SK-N-SH (cell line): ENCODE data around the gene GSG1L2. TPM values are rescaled to one million over a fixed set of nuclear protein-coding genes. Genes with fewer than 3 reads are reported as not detected.

Source experiments
- CTCF ChIA-PET: fragments of 300-600, 350-600 bp; formaldehyde crosslinking; extraction: SDS; loops from one replicate; lab custom pipeline; 2021; lab: Yijun Ruan, JAX
- POLR2A ChIA-PET: fragments of 350-600 bp; sonication (Branson Sonifier 250); formaldehyde crosslinking; extraction: SDS; loops from one replicate; lab custom pipeline; 2020; ENCODE audit warnings: antibody characterized with exemption, inconsistent platforms; lab: Yijun Ruan, JAX
- DNase-seq: peaks from one replicate; pipeline ENCODE4 v3.0.0; 2012
- H2AFZ ChIP-seq: fragments of 200-600 bp; sonication (generic); 2 replicates; pipeline ENCODE4 v1.8.1; 2016; ENCODE audit warnings: antibody characterized with exemption, mild to moderate bottlenecking, low read depth
- H3F3A ChIP-seq: fragments of 200-600 bp; sonication (generic); replicated peaks from 2 replicates; pipeline ENCODE3; 2016; ENCODE audit warnings: antibody characterized with exemption, mild to moderate bottlenecking; ENCODE audit not compliant: insufficient read depth
- H3K27ac ChIP-seq, 2 experiments: fragments of 200-500 bp in 1 of 2; fragments of 200-600 bp in 1 of 2; sonication (Bioruptor generic) in 1 of 2; sonication (generic), shearing (Covaris generic) in 1 of 2; 2 replicates each; pipeline versions ENCODE4 v1.5.1 to v1.6.1; 2014 to 2016; ENCODE audit warnings: low read depth in 2 of 2, inconsistent platforms in 1 of 2, low read length in 1 of 2, mild to moderate bottlenecking in 1 of 2, mixed read lengths in 1 of 2
- H3K27me3 ChIP-seq: fragments of 200-600 bp; sonication (generic), shearing (Covaris generic); 2 replicates; pipeline ENCODE4 v1.6.1; 2016; ENCODE audit warnings: mixed run types; ENCODE audit not compliant: insufficient read depth
- H3K36me3 ChIP-seq, 2 experiments: fragments of 200-500 bp in 1 of 2; fragments of 200-600 bp in 1 of 2; sonication (Bioruptor generic) in 1 of 2; sonication (generic) in 1 of 2; replicated peaks in 1 of 2; 2 replicates each; pipeline versions ENCODE3 to v1.5.1; 2014 to 2016; ENCODE audit warnings: low read length in 1 of 2, mild to moderate bottlenecking in 1 of 2; ENCODE audit not compliant: insufficient read depth in 2 of 2, control insufficient read depth in 1 of 2
- H3K4me1 ChIP-seq, 2 experiments: fragments of 200-500 bp in 1 of 2; fragments of 200-600 bp in 1 of 2; sonication (Bioruptor generic) in 1 of 2; sonication (generic), shearing (Covaris generic) in 1 of 2; 2 replicates each; pipeline versions ENCODE4 v1.5.1 to v1.6.1; 2014 to 2016; ENCODE audit warnings: low read depth in 1 of 2, low read length in 1 of 2, mixed run types in 1 of 2; ENCODE audit not compliant: insufficient read depth in 2 of 2, control insufficient read depth in 1 of 2
- H3K4me2 ChIP-seq: fragments of 200-600 bp; sonication (generic), shearing (Covaris generic); 2 replicates; pipeline ENCODE4 v1.6.1; 2017; ENCODE audit warnings: mixed run types
- H3K4me3 ChIP-seq, 2 experiments: fragments of 200-500 bp in 1 of 2; fragments of 200-600 bp in 1 of 2; sonication (Bioruptor generic) in 1 of 2; sonication (generic), shearing (Covaris generic) in 1 of 2; 2 replicates each; pipeline versions ENCODE4 v1.5.1 to v1.8.1; 2014 to 2016; ENCODE audit warnings: low read depth in 2 of 2, inconsistent platforms in 1 of 2, low read length in 1 of 2, mild to moderate bottlenecking in 1 of 2, mixed read lengths in 1 of 2, moderate library complexity in 1 of 2
- H3K79me2 ChIP-seq: fragments of 200-600 bp; sonication (generic); 2 replicates; pipeline ENCODE4 v1.8.1; 2017; ENCODE audit warnings: mild to moderate bottlenecking; ENCODE audit not compliant: insufficient read depth
- H3K9ac ChIP-seq: fragments of 200-600 bp; sonication (generic); 2 replicates; pipeline ENCODE4 v1.6.1; 2017; ENCODE audit warnings: mixed run types
- H3K9me2 ChIP-seq: fragments of 200-600 bp; sonication (generic); 2 replicates; pipeline ENCODE4 v1.6.1; 2017; ENCODE audit warnings: mixed run types
- H3K9me3 ChIP-seq: fragments of 200-600 bp; sonication (generic); 2 replicates; pipeline ENCODE4 v1.6.1; 2017; ENCODE audit warnings: mixed run types, mild to moderate bottlenecking, moderate library complexity
- H4K20me1 ChIP-seq: fragments of 200-600 bp; sonication (generic); 2 replicates; pipeline ENCODE4 v1.6.1; 2017; ENCODE audit warnings: mild to moderate bottlenecking, mixed run types; ENCODE audit not compliant: insufficient read depth
- CHD2 ChIP-seq: fragments of 150-350 bp; IDR thresholded peaks from 2 replicates; pipeline ENCODE4 v1.6.1; 2018; ENCODE audit warnings: low read length; ENCODE audit not compliant: partially characterized antibody
- EZH2phosphoT487 ChIP-seq: fragments of 200-600 bp; sonication (generic); IDR thresholded peaks from 2 replicates; pipeline ENCODE4 v1.6.1; 2017; ENCODE audit warnings: low read depth, mixed run types, mild to moderate bottlenecking, antibody characterized with exemption, moderate library complexity, borderline replicate concordance
- FOXM1 ChIP-seq: IDR thresholded peaks from 2 replicates; pipeline ENCODE4 v1.4.0; 2012; ENCODE audit warnings: low read depth, mild to moderate bottlenecking
- GABPA ChIP-seq: IDR thresholded peaks from 2 replicates; pipeline ENCODE4 v1.4.0; 2012; ENCODE audit warnings: low read depth, mild to moderate bottlenecking
- JUND ChIP-seq: IDR thresholded peaks from 2 replicates; pipeline ENCODE4 v1.4.0; 2012
- MEF2A ChIP-seq: IDR thresholded peaks from 2 replicates; pipeline ENCODE4 v1.4.0; 2012; ENCODE audit warnings: low read depth, borderline replicate concordance
- MXI1 ChIP-seq: IDR thresholded peaks from 2 replicates; pipeline ENCODE4 v1.6.1; 2012; ENCODE audit warnings: mild to moderate bottlenecking, low read depth, low read length, improper control_type of control experiment
- NRF1 ChIP-seq: IDR thresholded peaks from 2 replicates; pipeline ENCODE4 v1.6.1; 2012; ENCODE audit warnings: low read depth, mild to moderate bottlenecking, low read length
- PBX3 ChIP-seq: IDR thresholded peaks from 2 replicates; pipeline ENCODE4; 2012
- RAD21 ChIP-seq: IDR thresholded peaks from 2 replicates; pipeline ENCODE4 v1.6.1; 2012; ENCODE audit warnings: mild to moderate bottlenecking, low read length
- RCOR1 ChIP-seq: fragments of 150-350 bp; IDR thresholded peaks from 2 replicates; pipeline ENCODE4 v1.6.1; 2017; ENCODE audit warnings: antibody characterized with exemption, low read length
- REST ChIP-seq: IDR thresholded peaks from 2 replicates; pipeline ENCODE4 v1.6.1; 2012; ENCODE audit warnings: mild to moderate bottlenecking, low read depth, low read length, moderate library complexity
- RFX5 ChIP-seq: IDR thresholded peaks from 2 replicates; pipeline ENCODE4 v1.6.1; 2012; ENCODE audit warnings: mild to moderate bottlenecking, improper control_type of control experiment, low read length
- SIN3A ChIP-seq: IDR thresholded peaks from 2 replicates; pipeline ENCODE4 v1.6.1; 2012; ENCODE audit warnings: low read depth, mild to moderate bottlenecking, low read length, moderate library complexity, borderline replicate concordance
- SMC3 ChIP-seq: IDR thresholded peaks from 2 replicates; pipeline ENCODE4 v1.6.1; 2012; ENCODE audit warnings: low read depth, low read length, improper control_type of control experiment
- TAF1 ChIP-seq: IDR thresholded peaks from 2 replicates; pipeline ENCODE4 v1.6.1; 2012; ENCODE audit warnings: low read depth, mild to moderate bottlenecking, low read length, moderate library complexity, borderline replicate concordance
- TCF12 ChIP-seq: IDR thresholded peaks from 2 replicates; pipeline ENCODE4 v1.4.0; 2012
- TEAD4 ChIP-seq: IDR thresholded peaks from 2 replicates; pipeline ENCODE4 v1.4.0; 2012; ENCODE audit warnings: mild to moderate bottlenecking, borderline replicate concordance; ENCODE audit not compliant: insufficient read depth
- USF1 ChIP-seq: IDR thresholded peaks from 2 replicates; pipeline ENCODE4 v1.4.0; 2012; ENCODE audit warnings: low read depth, borderline replicate concordance
- YY1 ChIP-seq: IDR thresholded peaks from 2 replicates; pipeline ENCODE4 v1.4.0; 2012; ENCODE audit warnings: low read depth, mild to moderate bottlenecking
- ZBTB33 ChIP-seq: IDR thresholded peaks from 2 replicates; pipeline ENCODE4 v1.4.0; 2012; ENCODE audit warnings: low read depth, borderline replicate concordance
- WGBS: methylation state at CpG from one replicate; pipeline ENCODE4 v1.1.6; 2017; ENCODE audit warnings: low lambda C conversion rate; 5-methylcytosine and 5-hydroxymethylcytosine counted together
- polyA plus RNA-seq, 3 experiments: library from polyadenylated mRNA; depleted of rRNA; stranded (reverse); fragments of >200 nt; gene quantifications; 2 replicates each; pipeline ENCODE4 v1.2.3, GENCODE V29; 2012

GSG1L2 gene
- polyA plus RNA-seq, 1 of the 3 experiments (the other 2 are of a cell fraction) = not detected

GRCh38 chr17:9854255-9854654 lies 32.4 kb upstream of the GSG1L2 start (continued):
- TF ChIP-seq REST (no peak), MXI1 (no peak), EZH2phosphoT487 (no peak), TEAD4 (no peak), TAF1 (no peak)

GRCh38 chr17:9850151-9850550 lies 28.3 kb upstream of the GSG1L2 start:
- Histone ChIP-seq H3K36me3 (no peaks in the 10 kb centered on the region), H2AFZ (no peak overlapping the region), H3K9ac (no peak overlapping the region), H3K9me3 (no peaks in the 10 kb centered on the region), H3F3A (no peaks in the 10 kb centered on the region), H3K27ac (no peak overlapping the region), H3K27me3 (peaks cover 5% of the 10 kb centered on the region; the same call in 1 of the 2 replicates), H3K9me2 (no peaks in the 10 kb centered on the region), H3K4me1 (no peaks in the 10 kb centered on the region), H3K79me2 (no peaks in the 10 kb centered on the region), H3K4me3 (no peak overlapping the region), H3K4me2 (no peak overlapping the region), H4K20me1 (no peaks in the 10 kb centered on the region)
- no peak for DNase-seq
- WGBS = 12% methylated on average over 5 of the region's 5 CpGs
- ChIA-PET CTCF (no interaction called here), POLR2A (no interaction called here)
- TF ChIP-seq TCF12 = no peak
- no peak for TF ChIP-seq RCOR1
- no peak for TF ChIP-seq USF1
- no peak for TF ChIP-seq ZBTB33
- TF ChIP-seq SMC3 = no peak
- TF ChIP-seq NRF1 = no peak
- TF ChIP-seq JUND = no peak
- TF ChIP-seq RFX5 = no peak
- no peak for TF ChIP-seq GABPA
- TF ChIP-seq FOXM1 = no peak
- TF ChIP-seq REST = no peak
- no peak for TF ChIP-seq CHD2
- TF ChIP-seq SIN3A = no peak
- TF ChIP-seq YY1 = no peak
- no peak for TF ChIP-seq RAD21
- no peak for TF ChIP-seq MEF2A
- TF ChIP-seq PBX3 = no peak
